Astrocyte (in vitro differentiated cells and primary cell): ENCODE results near the gene LCN10. TPM values are rescaled to one million over a fixed set of nuclear protein-coding genes. Genes with fewer than 3 reads are reported as not detected.

Source experiments
- DNase-seq: peaks from one replicate; pipeline ENCODE4 v3.0.0-alpha.2; 2010; ENCODE audit warnings: low read depth
- FAIRE-seq: peaks from 2 replicates; lab custom pipeline; 2011; peaks lifted over from hg19 to GRCh38; lab: Jason Lieb, UNC
- H2AFZ ChIP-seq: 2 replicates; pipeline ENCODE4 v1.6.0; 2012; ENCODE audit warnings: low read depth, low read length, inconsistent platforms
- H3K27ac ChIP-seq: 2 replicates; pipeline ENCODE4 v1.5.1; 2011; ENCODE audit warnings: low read depth, low read length, inconsistent platforms
- H3K27me3 ChIP-seq: 2 replicates; pipeline ENCODE4 v1.6.0; 2011; ENCODE audit warnings: low read length, inconsistent platforms; ENCODE audit not compliant: insufficient read depth
- H3K36me3 ChIP-seq: 2 replicates; pipeline ENCODE4 v1.5.1; 2011; ENCODE audit warnings: low read length, inconsistent platforms; ENCODE audit not compliant: insufficient read depth
- H3K4me1 ChIP-seq: 2 replicates; pipeline ENCODE4 v1.5.1; 2011; ENCODE audit warnings: low read length, inconsistent platforms; ENCODE audit not compliant: insufficient read depth
- H3K4me2 ChIP-seq: 2 replicates; pipeline ENCODE4 v1.6.0; 2012; ENCODE audit warnings: low read length, inconsistent platforms
- H3K4me3 ChIP-seq: 2 replicates; pipeline ENCODE4 v1.5.1; 2011; ENCODE audit warnings: low read depth, mild to moderate bottlenecking, low read length, inconsistent platforms; ENCODE audit not compliant: insufficient read depth
- H3K79me2 ChIP-seq: 2 replicates; pipeline ENCODE4 v1.6.0; 2012; ENCODE audit warnings: mild to moderate bottlenecking, low read length, inconsistent platforms; ENCODE audit not compliant: insufficient read depth
- H3K9ac ChIP-seq: 2 replicates; pipeline ENCODE4 v1.6.0; 2012; ENCODE audit warnings: mild to moderate bottlenecking, low read length, inconsistent platforms
- H3K9me3 ChIP-seq: 2 replicates; pipeline ENCODE4 v1.5.1; 2012; ENCODE audit warnings: low read depth, mild to moderate bottlenecking, low read length, inconsistent platforms; ENCODE audit not compliant: insufficient read depth
- H4K20me1 ChIP-seq: 2 replicates; pipeline ENCODE4 v1.6.0; 2012; ENCODE audit warnings: low read length, inconsistent platforms; ENCODE audit not compliant: insufficient read depth
- H3K27ac Mint-ChIP-seq: one replicate; pipeline ENCODE4 v1.8.0; 2021; ENCODE audit warnings: mild to moderate bottlenecking, mixed read lengths; ENCODE audit not compliant: unreplicated experiment
- H3K27me3 Mint-ChIP-seq: one replicate; pipeline ENCODE4 v1.8.0; 2021; ENCODE audit warnings: low read depth, mixed read lengths; ENCODE audit not compliant: unreplicated experiment
- H3K36me3 Mint-ChIP-seq: one replicate; pipeline ENCODE4 v1.8.0; 2021; ENCODE audit warnings: low read depth, mixed read lengths; ENCODE audit not compliant: unreplicated experiment
- H3K4me1 Mint-ChIP-seq: one replicate; pipeline ENCODE4 v1.8.0; 2021; ENCODE audit warnings: low read depth, mixed read lengths; ENCODE audit not compliant: unreplicated experiment
- H3K4me3 Mint-ChIP-seq: one replicate; pipeline ENCODE4 v1.8.0; 2021; ENCODE audit warnings: mild to moderate bottlenecking, moderate library complexity, mixed read lengths; ENCODE audit not compliant: unreplicated experiment
- H3K9me3 Mint-ChIP-seq: one replicate; pipeline ENCODE4 v1.8.0; 2021; ENCODE audit warnings: mild to moderate bottlenecking, mixed read lengths; ENCODE audit not compliant: unreplicated experiment
- EZH2 ChIP-seq: IDR thresholded peaks from 2 replicates; pipeline ENCODE4 v1.6.1; 2012; ENCODE audit warnings: mild to moderate bottlenecking, low read length, inconsistent platforms; ENCODE audit not compliant: insufficient read depth
- total RNA-seq: library from RNA; stranded (reverse); gene quantifications from 2 replicates; pipeline ENCODE4 v1.2.1, GENCODE V29; 2021
- TF ChIP-seq, protein P1 (sequence below): IDR thresholded peaks from 2 replicates; pipeline ENCODE4 v1.5.1; 2011; ENCODE audit warnings: low read depth, mild to moderate bottlenecking, inconsistent platforms, low read length, moderate library complexity; ENCODE audit not compliant: insufficient read depth

The LCN10 gene
- total RNA-seq, 1 donor from 2014 or later = not detected

DNA sequence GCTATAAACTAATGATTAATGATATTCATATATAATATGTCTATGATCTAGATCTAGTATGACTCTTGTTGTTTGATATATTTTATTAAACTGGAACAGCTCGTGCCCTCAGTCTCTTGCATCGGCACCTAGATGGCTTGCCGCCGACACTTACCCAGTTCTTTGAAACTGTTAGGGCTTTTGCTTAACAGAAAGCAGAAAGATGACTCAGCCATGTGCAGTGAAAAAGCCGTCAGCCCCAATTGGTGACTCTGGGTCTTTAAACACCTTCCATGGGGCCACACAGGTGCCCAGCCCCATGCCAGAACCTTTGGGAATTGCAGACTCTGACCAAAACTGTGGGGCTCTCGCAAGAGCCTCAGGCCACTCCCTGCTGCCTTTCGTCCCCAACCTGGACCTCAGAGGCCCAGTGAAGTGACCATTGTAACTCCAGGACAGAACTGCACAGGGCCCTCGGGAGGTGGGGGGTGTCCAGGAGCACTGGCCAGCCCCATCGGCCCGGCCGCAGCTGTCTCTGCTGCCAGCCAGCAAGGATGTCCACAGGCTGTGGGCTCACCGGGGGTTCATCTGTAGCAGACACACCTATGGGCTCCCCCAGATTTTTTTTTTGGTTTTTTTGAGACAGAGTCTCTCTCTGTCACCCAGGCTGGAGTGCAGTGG, 7.8 kb downstream of the LCN10 start:
- H3K27ac Mint-ChIP-seq = no peak overlapping the region
- H3K4me3 Mint-ChIP-seq = no peak overlapping the region
- H3K4me1 Mint-ChIP-seq = no peaks in the 10 kb centered on the region
- Histone ChIP-seq H3K4me2 (no peak overlapping the region), H2AFZ (no peak overlapping the region), H3K4me3 (no peak overlapping the region), H3K9ac (no peak overlapping the region), H3K27me3 (no peaks in the 10 kb centered on the region), H3K79me2 (peaks cover 15% of the 10 kb centered on the region), H3K27ac (no peak overlapping the region), H3K36me3 (no peaks in the 10 kb centered on the region), H3K4me1 (no peaks in the 10 kb centered on the region), H3K9me3 (no peaks in the 10 kb centered on the region), H4K20me1 (peaks cover 9% of the 10 kb centered on the region)
- H3K27me3 Mint-ChIP-seq = peaks cover 16% of the 10 kb centered on the region
- TF ChIP-seq EZH2 = no peak
- TF ChIP-seq, protein P1, sequence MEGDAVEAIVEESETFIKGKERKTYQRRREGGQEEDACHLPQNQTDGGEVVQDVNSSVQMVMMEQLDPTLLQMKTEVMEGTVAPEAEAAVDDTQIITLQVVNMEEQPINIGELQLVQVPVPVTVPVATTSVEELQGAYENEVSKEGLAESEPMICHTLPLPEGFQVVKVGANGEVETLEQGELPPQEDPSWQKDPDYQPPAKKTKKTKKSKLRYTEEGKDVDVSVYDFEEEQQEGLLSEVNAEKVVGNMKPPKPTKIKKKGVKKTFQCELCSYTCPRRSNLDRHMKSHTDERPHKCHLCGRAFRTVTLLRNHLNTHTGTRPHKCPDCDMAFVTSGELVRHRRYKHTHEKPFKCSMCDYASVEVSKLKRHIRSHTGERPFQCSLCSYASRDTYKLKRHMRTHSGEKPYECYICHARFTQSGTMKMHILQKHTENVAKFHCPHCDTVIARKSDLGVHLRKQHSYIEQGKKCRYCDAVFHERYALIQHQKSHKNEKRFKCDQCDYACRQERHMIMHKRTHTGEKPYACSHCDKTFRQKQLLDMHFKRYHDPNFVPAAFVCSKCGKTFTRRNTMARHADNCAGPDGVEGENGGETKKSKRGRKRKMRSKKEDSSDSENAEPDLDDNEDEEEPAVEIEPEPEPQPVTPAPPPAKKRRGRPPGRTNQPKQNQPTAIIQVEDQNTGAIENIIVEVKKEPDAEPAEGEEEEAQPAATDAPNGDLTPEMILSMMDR = no peak
- H3K9me3 Mint-ChIP-seq = peaks cover 3% of the 10 kb centered on the region
- no peak for FAIRE-seq
- DNase-seq = no peak
- peaks cover 2% of the 10 kb centered on the region for H3K36me3 Mint-ChIP-seq

DNA sequence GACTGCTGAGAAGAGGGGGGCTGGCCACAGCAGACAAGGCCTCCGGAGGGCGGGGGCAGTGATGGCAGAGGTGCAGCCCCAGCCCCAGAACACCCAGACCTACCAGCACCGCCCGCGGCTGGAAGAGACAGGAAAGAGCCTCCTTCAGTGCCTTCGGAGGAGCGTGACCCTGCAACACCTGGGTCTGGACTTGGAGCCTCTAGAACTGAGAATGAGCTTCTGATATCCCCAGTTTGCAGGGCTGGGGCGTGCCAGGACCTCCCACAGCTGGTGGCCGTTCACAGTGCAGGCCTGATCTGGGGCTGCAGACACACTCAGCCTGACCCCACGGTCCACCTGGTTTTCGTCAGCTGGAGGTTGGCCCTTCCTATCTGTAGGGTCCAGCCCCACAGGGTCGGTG, 9.1 kb downstream of the LCN10 start:
- Histone ChIP-seq H3K4me2 (no peak overlapping the region), H3K27ac (no peak overlapping the region), H3K9ac (no peak overlapping the region), H3K9me3 (no peaks in the 10 kb centered on the region), H4K20me1 (peaks cover 19% of the 10 kb centered on the region), H3K4me1 (peaks cover 5% of the 10 kb centered on the region), H3K36me3 (no peaks in the 10 kb centered on the region), H3K79me2 (peaks cover 29% of the 10 kb centered on the region), H2AFZ (no peak overlapping the region), H3K4me3 (no peak overlapping the region), H3K27me3 (no peaks in the 10 kb centered on the region)
- H3K36me3 Mint-ChIP-seq = peaks cover 2% of the 10 kb centered on the region
- H3K9me3 Mint-ChIP-seq = peaks cover 3% of the 10 kb centered on the region
- no peak overlapping the region for H3K27ac Mint-ChIP-seq
- FAIRE-seq (no peak), DNase-seq (no peak)
- H3K4me3 Mint-ChIP-seq = no peak overlapping the region
- TF ChIP-seq EZH2 = no peak
- TF ChIP-seq, protein P1 = no peak
- H3K4me1 Mint-ChIP-seq = no peaks in the 10 kb centered on the region
- peaks cover 8% of the 10 kb centered on the region for H3K27me3 Mint-ChIP-seq

DNA sequence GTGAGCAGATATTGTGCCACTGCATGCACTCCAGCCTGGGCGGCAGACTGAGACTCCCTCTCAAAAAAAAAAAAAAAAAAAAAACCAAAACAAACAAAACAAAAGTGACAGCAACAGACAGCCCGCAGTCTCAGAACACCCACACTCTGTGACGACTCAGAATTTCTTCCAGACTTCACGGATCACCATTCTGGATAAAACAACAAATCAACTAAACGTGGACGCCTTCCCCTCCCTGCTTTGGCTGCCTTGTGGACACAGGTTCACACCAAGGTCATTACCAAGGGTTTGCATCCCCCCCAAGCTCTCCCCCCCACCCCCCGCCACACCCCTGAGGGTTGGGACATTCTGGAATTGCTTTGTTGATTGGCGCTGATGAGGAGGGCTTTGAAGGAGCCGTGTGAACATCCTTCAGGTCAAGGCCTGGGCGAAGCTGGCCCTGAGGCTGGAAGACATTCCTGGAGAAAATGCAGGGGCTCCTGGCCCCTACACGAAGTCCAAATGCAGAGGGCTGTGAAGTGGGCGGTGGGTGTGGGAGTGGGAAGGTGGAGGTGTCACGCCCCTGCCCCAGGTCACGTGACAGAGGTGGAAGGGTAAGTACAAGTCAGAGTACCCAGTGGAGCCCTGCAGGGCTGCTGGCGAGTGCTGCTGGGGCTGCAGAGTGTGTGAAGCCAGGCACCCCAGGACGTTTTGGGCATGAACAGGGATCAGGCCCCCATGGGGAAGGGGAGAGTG, 10.1 kb downstream of the LCN10 start:
- Histone ChIP-seq H3K36me3 (no peaks in the 10 kb centered on the region), H3K4me3 (no peak overlapping the region), H3K9me3 (no peaks in the 10 kb centered on the region), H4K20me1 (peaks cover 20% of the 10 kb centered on the region), H3K79me2 (peaks cover 37% of the 10 kb centered on the region), H3K4me1 (peaks cover 8% of the 10 kb centered on the region), H2AFZ (no peak overlapping the region), H3K9ac (no peak overlapping the region), H3K27ac (no peak overlapping the region), H3K4me2 (no peak overlapping the region), H3K27me3 (no peaks in the 10 kb centered on the region)
- FAIRE-seq = no peak
- H3K4me3 Mint-ChIP-seq = no peak overlapping the region
- H3K36me3 Mint-ChIP-seq = peaks cover 2% of the 10 kb centered on the region
- no peaks in the 10 kb centered on the region for H3K4me1 Mint-ChIP-seq
- no peak for DNase-seq
- no peak overlapping the region for H3K27ac Mint-ChIP-seq
- TF ChIP-seq, protein P1 = no peak
- no peak for TF ChIP-seq EZH2
- no peaks in the 10 kb centered on the region for H3K9me3 Mint-ChIP-seq
- H3K27me3 Mint-ChIP-seq = peaks cover 6% of the 10 kb centered on the region
